ENCODE results near the gene ZNF350.
"Not testable (repeated sequence)": the region's sequence is repeated elsewhere in the genome, so short reads cannot be mapped to it uniquely, and the experiment has no call there.

ZNF350 gene

GRCh38 chr19:51986309-51987291, at the start of gene ZNF350:
Gene ZNF350, minus strand, starts transcription at chr19:51986840. Its CDS starts 12,480 bp downstream, at chr19:51974360.
- peak; percentile 93 to 97 for DNase-seq

- DNase-seq, result no peak
These were observed 47.5 kb upstream of the ZNF350 start for GRCh38 chr19:52034051-52034728.

- no peak for DNase-seq
These were observed 42.1 kb upstream of the ZNF350 start for GRCh38 chr19:52028780-52029123.

- peak; percentile 86 to 89 for DNase-seq
These were observed 41.6 kb upstream of the ZNF350 start, which contains the start of gene ZNF614 for GRCh38 chr19:52028027-52028779. Gene ZNF614, minus strand, starts transcription at chr19:52028379. Its CDS starts 2,634 bp downstream, at chr19:52025745.

GRCh38 chr19:52026255-52026990, 39.8 kb upstream of the ZNF350 start:
- not testable (repeated sequence) for DNase-seq

GRCh38 chr19:52024478-52024877, 37.8 kb upstream of the ZNF350 start:
- not testable (repeated sequence) for DNase-seq

GRCh38 chr19:52022193-52022592, 35.6 kb upstream of the ZNF350 start:
- DNase-seq, result no peak

- DNase-seq, result no peak
These were observed 33.9 kb upstream of the ZNF350 start for GRCh38 chr19:52020506-52020905.

GRCh38 chr19:52010674-52011073, 24.0 kb upstream of the ZNF350 start:
- no peak for DNase-seq

GRCh38 chr19:52007806-52008557, 21.3 kb upstream of the ZNF350 start, which contains the start of gene ZNF615:
Gene ZNF615, minus strand, starts transcription at chr19:52008211. Its CDS starts 4,500 bp downstream, at chr19:52003711.
- DNase-seq, result peak; percentile 88 to 91

GRCh38 chr19:52007451-52007805, 20.8 kb upstream of the ZNF350 start:
- peak in 1 of 2 donors; percentile 20 for DNase-seq

- DNase-seq, result no peak
These were observed 7.5 kb upstream of the ZNF350 start for GRCh38 chr19:51994048-51994644.

GRCh38 chr19:51993422-51993821, 6.8 kb upstream of the ZNF350 start:
- DNase-seq, result no peak

GRCh38 chr19:51983361-51983760, 3.3 kb downstream of the ZNF350 start:
- no peak for DNase-seq

- not testable (repeated sequence) for DNase-seq
These were observed 5.7 kb downstream of the ZNF350 start for GRCh38 chr19:51980926-51981325.

GRCh38 chr19:51980116-51980736, 6.4 kb downstream of the ZNF350 start:
- no peak for DNase-seq

GRCh38 chr19:51978882-51979281, 7.8 kb downstream of the ZNF350 start:
- DNase-seq, result no peak

GRCh38 chr19:51977346-51977745, 9.3 kb downstream of the ZNF350 start:
- no peak for DNase-seq

- no peak for DNase-seq
These were observed 9.8 kb downstream of the ZNF350 start for GRCh38 chr19:51976852-51977251.

- DNase-seq, result not testable (repeated sequence)
These were observed 10.9 kb downstream of the ZNF350 start for GRCh38 chr19:51975787-51976186.
